Smooth muscle cell of the umbilical artery (primary cell): ENCODE measurements around the gene SPP1. TPM values are rescaled to one million over a fixed set of nuclear protein-coding genes. Genes with fewer than 3 reads are reported as not detected.

Experiments used
- total RNA-seq: library from RNA; depleted of rRNA; stranded (reverse); fragments of >200 nt; gene quantifications from 2 replicates; pipeline ENCODE4 v1.2.3, GENCODE V29; 2014

The SPP1 gene
- total RNA-seq = 3.3 and 6.9 TPM in 2 replicates

GRCh38 chr4:87975466-87975865, at the start of gene SPP1:
Gene SPP1, plus strand, starts transcription at chr4:87975714. Its CDS starts 1,182 bp downstream, at chr4:87976896.

DNA sequence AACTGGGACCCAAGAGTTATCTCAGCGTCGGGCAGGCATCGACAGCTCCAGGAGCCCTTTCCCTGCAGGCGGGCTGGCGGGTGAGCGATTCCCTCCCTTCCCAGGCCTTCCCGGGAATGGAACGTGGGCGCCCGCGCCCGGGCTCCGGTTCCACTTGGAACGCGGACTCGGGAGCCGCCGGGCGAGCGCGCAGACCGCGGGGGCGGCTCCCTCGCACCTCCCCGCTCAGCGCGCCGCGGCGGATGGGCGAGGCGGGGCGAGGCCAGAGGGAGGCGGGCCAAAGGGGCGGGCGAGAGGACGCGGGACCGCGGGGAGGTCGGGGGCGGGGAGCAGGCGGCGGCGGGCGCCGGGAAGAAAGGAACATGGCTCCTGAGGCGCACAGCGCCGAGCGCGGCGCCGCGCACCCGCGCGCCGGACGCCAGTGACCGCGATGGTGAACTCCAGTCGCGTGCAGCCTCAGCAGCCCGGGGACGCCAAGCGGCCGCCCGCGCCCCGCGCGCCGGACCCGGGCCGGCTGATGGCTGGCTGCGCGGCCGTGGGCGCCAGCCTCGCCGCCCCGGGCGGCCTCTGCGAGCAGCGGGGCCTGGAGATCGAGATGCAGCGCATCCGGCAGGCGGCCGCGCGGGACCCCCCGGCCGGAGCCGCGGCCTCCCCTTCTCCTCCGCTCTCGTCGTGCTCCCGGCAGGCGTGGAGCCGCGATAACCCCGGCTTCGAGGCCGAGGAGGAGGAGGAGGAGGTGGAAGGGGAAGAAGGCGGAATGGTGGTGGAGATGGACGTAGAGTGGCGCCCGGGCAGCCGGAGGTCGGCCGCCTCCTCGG, 32.0 kb downstream of the SPP1 start, which contains the start of gene PKD2:
TSS of gene PKD2 (plus strand) at position 332 of the 818 bp plus-strand sequence. CDS start at position 431, 99 bp downstream.

Other genes with a start within 250 kb of the SPP1 start
- gene IBSP, start 176.2 kb upstream of the SPP1 start, total RNA-seq = not detected in 2 replicates
- gene MEPE, start 142.7 kb upstream of the SPP1 start, total RNA-seq = not detected in 2 replicates
- gene PKD2, start 31.9 kb downstream of the SPP1 start, total RNA-seq = 79.9 and 88.5 TPM in 2 replicates
- gene ABCG2, start 182.9 kb downstream of the SPP1 start, total RNA-seq = 0.89 and 1.8 TPM in 2 replicates